Measurements from ENCODE around the gene RAB3GAP1.
"Not testable (repeated sequence)": the region's sequence is repeated elsewhere in the genome, so short reads cannot be mapped to it uniquely, and the experiment has no call there.

The RAB3GAP1 gene

GRCh38 chr2:135052042-135052876 is at the start of gene RAB3GAP1:
RAB3GAP1 (plus strand) TSS chr2:135052292; CDS start chr2:135052308, 16 bp downstream.
- Mint-ChIP-seq H3K4me1 (peaks cover 43% of the 10 kb centered on the region), H3K27ac (peak within 1 kb of the TSS; percentile 99 to 100), H3K27me3 (no peaks in the 10 kb centered on the region), H3K4me3 (peak within 1 kb of the TSS; percentile 82 to 93), H3K9me3 (no peaks in the 10 kb centered on the region)
- ATAC-seq (peak; percentile 88), DNase-seq (peak; percentile 93 to 98)

GRCh38 chr2:135002836-135003235 is 49.3 kb upstream of the RAB3GAP1 start:
- Mint-ChIP-seq H3K4me3 (no peak overlapping the region), H3K27me3 (peaks cover 14% of the 10 kb centered on the region), H3K4me1 (peaks cover 7% of the 10 kb centered on the region), H3K27ac (no peak overlapping the region), H3K9me3 (no peaks in the 10 kb centered on the region)
- no peak for DNase-seq
- no peak for ATAC-seq

GRCh38 chr2:135004005-135004746 is 47.9 kb upstream of the RAB3GAP1 start:
- peak; percentile 63 to 72 for DNase-seq
- H3K27me3 Mint-ChIP-seq, result peaks cover 14% of the 10 kb centered on the region
- H3K4me1 Mint-ChIP-seq, result peaks cover 7% of the 10 kb centered on the region
- H3K27ac Mint-ChIP-seq, result no peak overlapping the region
- ATAC-seq, result peak; percentile 98
- H3K9me3 Mint-ChIP-seq, result no peaks in the 10 kb centered on the region
- peak overlapping the region in 1 of 2 donors; percentile 70 for H3K4me3 Mint-ChIP-seq

GRCh38 chr2:135005753-135006152 is 46.3 kb upstream of the RAB3GAP1 start:
- no peak for DNase-seq
- Mint-ChIP-seq H3K9me3 (no peaks in the 10 kb centered on the region), H3K4me3 (no peak overlapping the region), H3K27ac (no peak overlapping the region), H3K27me3 (peaks cover 14% of the 10 kb centered on the region), H3K4me1 (peaks cover 7% of the 10 kb centered on the region)
- ATAC-seq, result no peak

GRCh38 chr2:135009339-135009738 is 42.8 kb upstream of the RAB3GAP1 start:
- DNase-seq, result no peak
- Mint-ChIP-seq H3K27me3 (peaks cover 10% of the 10 kb centered on the region), H3K27ac (no peak overlapping the region), H3K4me3 (no peak overlapping the region), H3K9me3 (no peaks in the 10 kb centered on the region), H3K4me1 (peaks cover 3% of the 10 kb centered on the region)
- ATAC-seq, result no peak

GRCh38 chr2:135010200-135010942 is 41.7 kb upstream of the RAB3GAP1 start:
- H3K4me3 Mint-ChIP-seq, result no peak overlapping the region
- DNase-seq (no peak), ATAC-seq (no peak)
- H3K9me3 Mint-ChIP-seq, result no peaks in the 10 kb centered on the region
- H3K27ac Mint-ChIP-seq, result peak overlapping the region in 1 of 2 donors; percentile 16
- H3K4me1 Mint-ChIP-seq, result no peaks in the 10 kb centered on the region
- H3K27me3 Mint-ChIP-seq, result no peaks in the 10 kb centered on the region

GRCh38 chr2:135011633-135012032 is 40.5 kb upstream of the RAB3GAP1 start:
- DNase-seq (no peak), ATAC-seq (no peak)
- Mint-ChIP-seq H3K4me1 (no peaks in the 10 kb centered on the region), H3K27me3 (no peaks in the 10 kb centered on the region), H3K9me3 (peaks cover 0 to under 1% of the 10 kb centered on the region in 2 donors), H3K27ac (no peak overlapping the region), H3K4me3 (no peak overlapping the region)

GRCh38 chr2:135021618-135022017 is 30.5 kb upstream of the RAB3GAP1 start:
- Mint-ChIP-seq H3K27ac (peak overlapping the region in 1 of 2 donors; percentile 9), H3K4me3 (no peak overlapping the region), H3K9me3 (peaks cover 0 to 13% of the 10 kb centered on the region in 2 donors), H3K4me1 (peaks cover 19% of the 10 kb centered on the region), H3K27me3 (no peaks in the 10 kb centered on the region)
- ATAC-seq, result no peak
- no peak for DNase-seq

- Mint-ChIP-seq H3K4me1 (peaks cover 19% of the 10 kb centered on the region), H3K27me3 (peaks cover 8% of the 10 kb centered on the region), H3K9me3 (peaks cover 0 to 7% of the 10 kb centered on the region in 2 donors), H3K27ac (peak overlapping the region in 1 of 2 donors; percentile 66), H3K4me3 (peak overlapping the region in 1 of 2 donors; percentile 10)
- DNase-seq (no peak), ATAC-seq (no peak)
Observed at GRCh38 chr2:135022952-135023880, 28.9 kb upstream of the RAB3GAP1 start.

- ATAC-seq (peak; percentile 5), DNase-seq (no peak)
- Mint-ChIP-seq H3K9me3 (peaks cover 0 to 7% of the 10 kb centered on the region in 2 donors), H3K4me1 (peaks cover 19% of the 10 kb centered on the region), H3K27ac (peak overlapping the region; percentile 43 to 49), H3K4me3 (peak overlapping the region; percentile 10 to 38), H3K27me3 (peaks cover 8% of the 10 kb centered on the region)
Observed at GRCh38 chr2:135023886-135024485, 28.1 kb upstream of the RAB3GAP1 start.

- Mint-ChIP-seq H3K27ac (no peak overlapping the region), H3K27me3 (peaks cover 8% of the 10 kb centered on the region), H3K9me3 (no peaks in the 10 kb centered on the region), H3K4me3 (no peak overlapping the region), H3K4me1 (no peaks in the 10 kb centered on the region)
- ATAC-seq (no peak), DNase-seq (no peak)
Observed at GRCh38 chr2:135029481-135030134, 22.5 kb upstream of the RAB3GAP1 start.

GRCh38 chr2:135030826-135031225 is 21.3 kb upstream of the RAB3GAP1 start:
- DNase-seq (no peak), ATAC-seq (no peak)
- Mint-ChIP-seq H3K27me3 (peaks cover 8% of the 10 kb centered on the region), H3K27ac (no peak overlapping the region), H3K9me3 (no peaks in the 10 kb centered on the region), H3K4me1 (no peaks in the 10 kb centered on the region), H3K4me3 (no peak overlapping the region)

- not testable (repeated sequence) for H3K9me3 Mint-ChIP-seq, H3K27ac Mint-ChIP-seq, H3K4me1 Mint-ChIP-seq, H3K4me3 Mint-ChIP-seq, DNase-seq, H3K27me3 Mint-ChIP-seq, ATAC-seq
Observed at GRCh38 chr2:135033216-135033615, 18.9 kb upstream of the RAB3GAP1 start.

- no peak overlapping the region for H3K27ac Mint-ChIP-seq
- no peaks in the 10 kb centered on the region for H3K27me3 Mint-ChIP-seq
- H3K4me3 Mint-ChIP-seq, result no peak overlapping the region
- no peaks in the 10 kb centered on the region for H3K4me1 Mint-ChIP-seq
- DNase-seq (no peak), ATAC-seq (no peak)
- H3K9me3 Mint-ChIP-seq, result no peaks in the 10 kb centered on the region
Observed at GRCh38 chr2:135037831-135038230, 14.3 kb upstream of the RAB3GAP1 start.
